Measurements from ENCODE around the gene TBC1D1. TPM values are rescaled to one million over a fixed set of nuclear protein-coding genes. Genes with fewer than 3 reads are reported as not detected.

TBC1D1 gene
- total RNA-seq, 2 donors from 2014 or later = 23.3 to 28.7 TPM

DNA sequence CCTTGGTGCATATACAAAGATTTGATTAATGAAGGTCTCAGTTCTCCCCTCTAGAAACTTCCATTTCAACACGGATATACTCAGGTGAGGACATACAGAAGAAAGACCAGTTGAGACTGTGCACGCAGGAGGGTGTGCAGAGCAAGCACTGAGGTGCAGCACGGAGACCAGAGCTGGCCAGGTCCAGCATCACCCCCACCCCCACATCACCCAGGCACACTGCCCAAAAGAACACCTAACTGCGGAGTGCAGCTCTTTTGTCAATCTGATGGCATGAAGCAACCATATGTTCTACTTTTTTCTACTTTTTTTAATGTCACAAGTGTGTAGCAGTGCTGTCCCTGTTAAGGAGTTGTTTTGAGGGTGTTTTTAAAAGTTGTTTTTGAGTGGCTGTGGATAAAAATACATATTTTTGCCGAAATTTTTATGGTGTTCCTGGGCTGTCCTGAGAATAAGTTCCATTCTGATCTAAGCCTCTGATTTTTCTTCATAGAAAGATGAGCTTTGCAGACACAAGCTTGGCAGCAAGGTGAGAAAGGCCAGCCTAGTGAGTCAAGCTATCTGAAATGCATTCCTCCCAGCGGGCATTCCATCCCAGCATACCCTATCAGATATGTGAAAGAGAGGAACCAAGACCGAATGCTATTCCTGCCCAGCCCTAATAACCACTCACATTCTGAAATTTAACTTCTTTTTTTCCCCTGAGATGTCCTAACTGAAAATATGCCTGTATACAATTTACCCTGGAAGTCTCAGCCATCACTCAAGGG, 243.0 kb downstream of the TBC1D1 start:
- Histone ChIP-seq H3K27ac (peak overlapping the region; percentile 60 to 90 (median 77)), H3K27me3 (no peaks in the 10 kb centered on the region), H3K4me3 (no peak overlapping the region), H3K36me3 (replicated peaks in 1 of 2; ENCODE audit: insufficient read depth in 1 of 2, low read depth in 2 of 2) (no peaks in the 10 kb centered on the region), H3K9me3 (no peaks in the 10 kb centered on the region), H3K4me1 (peaks cover 45% of the 10 kb centered on the region)
- TF ChIP-seq POLR2A (IDR thresholded peaks at IDR 0.05) = no peak
- TF ChIP-seq, protein P1, sequence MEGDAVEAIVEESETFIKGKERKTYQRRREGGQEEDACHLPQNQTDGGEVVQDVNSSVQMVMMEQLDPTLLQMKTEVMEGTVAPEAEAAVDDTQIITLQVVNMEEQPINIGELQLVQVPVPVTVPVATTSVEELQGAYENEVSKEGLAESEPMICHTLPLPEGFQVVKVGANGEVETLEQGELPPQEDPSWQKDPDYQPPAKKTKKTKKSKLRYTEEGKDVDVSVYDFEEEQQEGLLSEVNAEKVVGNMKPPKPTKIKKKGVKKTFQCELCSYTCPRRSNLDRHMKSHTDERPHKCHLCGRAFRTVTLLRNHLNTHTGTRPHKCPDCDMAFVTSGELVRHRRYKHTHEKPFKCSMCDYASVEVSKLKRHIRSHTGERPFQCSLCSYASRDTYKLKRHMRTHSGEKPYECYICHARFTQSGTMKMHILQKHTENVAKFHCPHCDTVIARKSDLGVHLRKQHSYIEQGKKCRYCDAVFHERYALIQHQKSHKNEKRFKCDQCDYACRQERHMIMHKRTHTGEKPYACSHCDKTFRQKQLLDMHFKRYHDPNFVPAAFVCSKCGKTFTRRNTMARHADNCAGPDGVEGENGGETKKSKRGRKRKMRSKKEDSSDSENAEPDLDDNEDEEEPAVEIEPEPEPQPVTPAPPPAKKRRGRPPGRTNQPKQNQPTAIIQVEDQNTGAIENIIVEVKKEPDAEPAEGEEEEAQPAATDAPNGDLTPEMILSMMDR (IDR thresholded peaks at IDR 0.05) = no peak
- DNase-seq (peak; percentile 74 to 75 (median 74)), ATAC-seq (peak; percentile 45)
- 24 to 27% methylated on average over 7 of the region's 7 CpGs for WGBS, 2 donors
- intact Hi-C loops (cut with DNase I) = no loop called here

DNA sequence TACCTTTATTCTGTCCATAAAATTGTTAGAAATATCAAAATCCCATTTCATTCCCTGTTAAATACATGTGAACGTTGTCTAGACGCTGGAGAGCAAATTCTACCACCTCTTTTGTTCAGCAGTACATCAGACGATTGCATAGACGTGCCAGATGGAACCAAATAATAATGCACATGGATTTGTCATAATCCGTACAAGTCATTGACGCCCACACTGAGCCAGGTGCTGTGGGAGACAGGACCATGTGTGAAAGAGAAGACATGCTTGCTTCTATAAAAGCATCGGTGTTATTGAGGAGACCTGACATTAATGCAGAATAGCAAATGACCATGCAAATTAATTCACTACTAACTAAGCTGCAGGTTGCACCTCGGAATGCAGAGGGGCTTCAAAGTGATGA, 244.3 kb downstream of the TBC1D1 start:
- no peaks in the 10 kb centered on the region for H3K9me3 ChIP-seq
- TF ChIP-seq POLR2A (IDR thresholded peaks at IDR 0.05) = no peak
- TF ChIP-seq, protein P1 (IDR thresholded peaks at IDR 0.05) = no peak
- peaks cover 43% of the 10 kb centered on the region for H3K4me1 ChIP-seq
- intact Hi-C loops (cut with DNase I) = no loop called here
- no peak for ATAC-seq
- 89 to 95% methylated on average over 8 of the region's 8 CpGs for WGBS, 2 donors
- H3K27ac ChIP-seq = peak overlapping the region; percentile 60 to 90 (median 77)
- DNase-seq = no peak
- no peak overlapping the region for H3K4me3 ChIP-seq
- H3K36me3 ChIP-seq (replicated peaks in 1 of 2; ENCODE audit: insufficient read depth in 1 of 2, low read depth in 2 of 2) = no peaks in the 10 kb centered on the region
- no peaks in the 10 kb centered on the region for H3K27me3 ChIP-seq

DNA sequence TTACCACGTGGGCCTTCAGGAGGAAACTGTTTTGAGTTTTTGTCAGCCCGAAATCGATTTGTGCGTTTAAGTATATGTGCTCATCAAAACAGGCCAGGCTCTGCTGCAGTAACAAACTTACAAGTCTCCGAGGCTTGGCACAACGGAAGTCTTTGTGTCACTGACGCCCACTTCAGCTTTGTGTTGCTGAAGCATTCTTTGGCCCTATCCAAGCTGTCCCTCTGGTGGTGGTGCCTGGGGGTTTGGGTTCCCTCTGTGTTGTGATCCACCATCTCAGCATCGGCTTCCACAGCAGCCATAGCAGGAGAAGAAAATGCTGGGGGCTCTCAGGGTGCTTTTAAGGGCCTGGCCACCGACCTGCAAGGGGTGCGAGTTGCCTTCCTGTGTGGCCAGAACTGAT, 245.7 kb downstream of the TBC1D1 start:
- Histone ChIP-seq H3K27me3 (no peaks in the 10 kb centered on the region), H3K4me3 (no peak overlapping the region), H3K27ac (no peak overlapping the region), H3K36me3 (replicated peaks in 1 of 2; ENCODE audit: insufficient read depth in 1 of 2, low read depth in 2 of 2) (no peaks in the 10 kb centered on the region), H3K9me3 (no peaks in the 10 kb centered on the region), H3K4me1 (peaks cover 46% of the 10 kb centered on the region)
- ATAC-seq = no peak
- WGBS, 2 donors = 90 to 97% methylated on average over 10 of the region's 10 CpGs
- TF ChIP-seq, protein P1 (IDR thresholded peaks at IDR 0.05) = no peak
- no peak for TF ChIP-seq POLR2A (IDR thresholded peaks at IDR 0.05)
- intact Hi-C loops (cut with DNase I) = no loop called here
- no peak for DNase-seq

DNA sequence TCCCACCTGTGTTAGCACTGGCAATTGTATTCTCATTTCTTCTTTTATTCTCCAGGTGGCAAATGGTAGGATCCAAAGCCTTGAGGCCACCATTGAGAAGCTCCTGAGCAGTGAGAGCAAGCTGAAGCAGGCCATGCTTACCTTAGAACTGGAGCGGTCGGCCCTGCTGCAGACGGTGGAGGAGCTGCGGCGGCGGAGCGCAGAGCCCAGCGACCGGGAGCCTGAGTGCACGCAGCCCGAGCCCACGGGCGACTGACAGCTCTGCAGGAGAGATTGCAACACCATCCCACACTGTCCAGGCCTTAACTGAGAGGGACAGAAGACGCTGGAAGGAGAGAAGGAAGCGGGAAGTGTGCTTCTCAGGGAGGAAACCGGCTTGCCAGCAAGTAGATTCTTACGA, 246.2 kb downstream of the TBC1D1 start:
- no peaks in the 10 kb centered on the region for H3K36me3 ChIP-seq (replicated peaks in 1 of 2; ENCODE audit: insufficient read depth in 1 of 2, low read depth in 2 of 2)
- no peak for ATAC-seq

More for the DNA sequence above, 246.2 kb downstream of the TBC1D1 start:
- H3K4me1 ChIP-seq = peaks cover 41% of the 10 kb centered on the region
- no peak for DNase-seq
- WGBS, 2 donors = 86 to 94% methylated on average over 17 of the region's 17 CpGs
- no peak overlapping the region for H3K27ac ChIP-seq
- intact Hi-C loops (cut with DNase I) = no loop called here
- H3K4me3 ChIP-seq = no peak overlapping the region
- H3K27me3 ChIP-seq = no peaks in the 10 kb centered on the region
- TF ChIP-seq, protein P1 (IDR thresholded peaks at IDR 0.05) = no peak
- TF ChIP-seq POLR2A (IDR thresholded peaks at IDR 0.05) = no peak
- H3K9me3 ChIP-seq = no peaks in the 10 kb centered on the region

Measured in body of pancreas (tissue), 4 donors.